A549 (cell line): ENCODE measurements around the gene TUBA1C. TPM values are rescaled to one million over a fixed set of nuclear protein-coding genes. Genes with fewer than 3 reads are reported as not detected.
A peak's percentile ranks its signal among the peaks of the same experiment; 100 is the strongest.

ENCODE experiments used
- ATAC-seq, 2 experiments: fragments of 200-7000 bp in 1 of 2; fragments of >200 bp in 1 of 2; cut with Nextera tagmentation in 1 of 2; cut with Tn5 transposase in 1 of 2; 3 replicates each; pipeline versions ENCODE4 v1.8.0 to v1.9.1; 2018 to 2020; ENCODE audit warnings: mild to moderate bottlenecking in 1 of 2, moderate library complexity in 1 of 2
- CTCF ChIA-PET: fragments of 300-600 bp; sonication (Branson Sonifier 250); formaldehyde crosslinking; extraction: SDS; loops from one replicate; lab custom pipeline; 2021; ENCODE audit warnings: antibody characterized with exemption, inconsistent platforms; lab: Yijun Ruan, JAX
- POLR2A ChIA-PET: fragments of 350-600 bp; formaldehyde crosslinking; extraction: SDS; loops from one replicate; lab custom pipeline; 2021; ENCODE audit warnings: antibody characterized with exemption, inconsistent platforms; lab: Yijun Ruan, JAX
- DNase-seq, 2 experiments: peaks; one replicate each; pipeline versions ENCODE4 v3.0.0 to v3.0.0-alpha.2; 2011 to 2016; ENCODE audit warnings: low read depth in 1 of 2, low spot score in 1 of 2
- FAIRE-seq: peaks from 2 replicates; lab custom pipeline; 2011; peaks lifted over from hg19 to GRCh38; lab: Jason Lieb, UNC
- H3K27ac ChIP-seq, 2 experiments: fragments of >200 bp; sonication (Bioruptor Twin); formaldehyde crosslinking; 3 replicates each; pipeline ENCODE4 v1.5.1; 2016 to 2017
- H3K4me1 ChIP-seq: fragments of >200 bp; sonication (Bioruptor Twin); formaldehyde crosslinking; 3 replicates; pipeline ENCODE4 v1.6.1; 2016
- H3K4me2 ChIP-seq: fragments of >200 bp; sonication (Bioruptor Twin); formaldehyde crosslinking; 3 replicates; pipeline ENCODE4 v1.6.1; 2016
- H3K4me3 ChIP-seq: fragments of >200 bp; sonication (Bioruptor Twin); formaldehyde crosslinking; 3 replicates; pipeline ENCODE4 v1.5.1; 2016
- H3K9me3 ChIP-seq: fragments of >200 bp; sonication (Bioruptor Twin); formaldehyde crosslinking; 3 replicates; pipeline ENCODE4 v1.6.1; 2016
- BHLHE40 ChIP-seq: IDR thresholded peaks from 2 replicates; pipeline ENCODE4 v1.6.1; 2012; ENCODE audit warnings: low read depth, low read length, inconsistent platforms
- CBX2 ChIP-seq: fragments of 200-600 bp; sonication (generic); IDR thresholded peaks from 2 replicates; pipeline ENCODE4 v1.6.1; 2016; ENCODE audit warnings: low read depth, mild to moderate bottlenecking, borderline replicate concordance
- CBX8 ChIP-seq: fragments of 200-600 bp; sonication (generic); IDR thresholded peaks from 2 replicates; pipeline ENCODE4 v1.6.1; 2016
- CHD2 ChIP-seq: fragments of 150-350 bp; IDR thresholded peaks from 2 replicates; pipeline ENCODE4 v1.6.1; 2014; ENCODE audit warnings: low read length; ENCODE audit not compliant: partially characterized antibody
- CHD4 ChIP-seq: fragments of 200-600 bp; sonication (generic); IDR thresholded peaks from 2 replicates; pipeline ENCODE4 v1.6.1; 2016; ENCODE audit warnings: antibody characterized with exemption, mild to moderate bottlenecking, borderline replicate concordance
- EHF ChIP-seq: fragments of 250-450 bp; sonication (Bioruptor Pico); IDR thresholded peaks from 2 replicates; pipeline ENCODE4 v1.5.0; 2020; ENCODE audit warnings: mild to moderate bottlenecking
- FOSB ChIP-seq: fragments of 250-450 bp; sonication (Bioruptor Pico); IDR thresholded peaks from 2 replicates; pipeline ENCODE4 v1.5.0; 2020; ENCODE audit warnings: mild to moderate bottlenecking, moderate library complexity
- HEYL ChIP-seq: fragments of 250-450 bp; sonication (Bioruptor Pico); IDR thresholded peaks from 2 replicates; pipeline ENCODE4 v1.8.0; 2021; ENCODE audit warnings: mild to moderate bottlenecking, moderate library complexity
- HOXA7 ChIP-seq: fragments of 250-450 bp; sonication (Bioruptor Pico); IDR thresholded peaks from 2 replicates; pipeline ENCODE4 v1.5.0; 2020; ENCODE audit warnings: mild to moderate bottlenecking, moderate library complexity
- MYC ChIP-seq: IDR thresholded peaks from 2 replicates; pipeline ENCODE4 v1.6.1; 2012; ENCODE audit warnings: mild to moderate bottlenecking, inconsistent platforms, low read length, improper control_type of control experiment, borderline replicate concordance
- PHF8 ChIP-seq: fragments of 200-600 bp; sonication (generic); IDR thresholded peaks from 2 replicates; pipeline ENCODE4 v1.6.1; 2016; ENCODE audit warnings: low read depth, mild to moderate bottlenecking, antibody characterized with exemption, moderate library complexity, borderline replicate concordance
- POLR2AphosphoS2 ChIP-seq: conservative IDR thresholded peaks from 2 replicates; pipeline ENCODE4 v1.6.1; 2012; ENCODE audit warnings: low read length, improper control_type of control experiment, inconsistent platforms
- RAD21 ChIP-seq, 2 experiments: fragments of >200 bp in 1 of 2; sonication (Bioruptor Twin) in 1 of 2; formaldehyde crosslinking in 1 of 2; IDR thresholded peaks in 1 of 2; conservative IDR thresholded peaks in 1 of 2; 2 replicates in 1 of 2; 3 replicates in 1 of 2; pipeline ENCODE4 v1.6.1; 2012 to 2018; ENCODE audit warnings: inconsistent platforms in 1 of 2
- RARB ChIP-seq: fragments of 250-450 bp; sonication (Bioruptor Pico); IDR thresholded peaks from 2 replicates; pipeline ENCODE4 v1.8.0; 2021; ENCODE audit warnings: mild to moderate bottlenecking, moderate library complexity
- RNF2 ChIP-seq: fragments of 200-600 bp; sonication (generic); IDR thresholded peaks from 2 replicates; pipeline ENCODE4 v1.6.1; 2016; ENCODE audit warnings: low read depth, mild to moderate bottlenecking, antibody characterized with exemption, moderate library complexity, borderline replicate concordance
- SMC3 ChIP-seq: fragments of >200 bp; sonication (Bioruptor Twin); formaldehyde crosslinking; IDR thresholded peaks from 3 replicates; pipeline ENCODE4 v1.6.1; 2018; ENCODE audit warnings: inconsistent platforms
- ZNF302 ChIP-seq: fragments of 250-450 bp; sonication (Bioruptor Pico); IDR thresholded peaks from 2 replicates; pipeline ENCODE4 v1.9.0; 2021; ENCODE audit warnings: inconsistent platforms, mild to moderate bottlenecking, moderate library complexity
- ZSCAN20 ChIP-seq: fragments of 250-450 bp; sonication (Bioruptor Pico); IDR thresholded peaks from 2 replicates; pipeline ENCODE4 v1.8.0; 2022; ENCODE audit warnings: mild to moderate bottlenecking, moderate library complexity
- WGBS: methylation state at CpG from one replicate; pipeline ENCODE4 v1.1.6; 2017; ENCODE audit errors: missing lambda C conversion rate; 5-methylcytosine and 5-hydroxymethylcytosine counted together
- polyA plus RNA-seq, 4 experiments: library from polyadenylated mRNA; depleted of rRNA in 3 of 4; stranded (reverse); fragments of >200 nt; fragmentation: RNase III in 1 of 4; extraction: RNeasy Plus Mini Kit Qiagen cat#74134 plus additional on column Dnase treatment in 1 of 4; gene quantifications; 2 replicates in 3 of 4; 3 replicates in 1 of 4; pipeline ENCODE4 v1.2.3, GENCODE V29; 2011 to 2017
- TF ChIP-seq, protein P1 (sequence below): IDR thresholded peaks from 2 replicates; pipeline ENCODE4 v1.6.1; 2012
- TF ChIP-seq, protein P2 (sequence below): fragments of >200 bp; sonication (Bioruptor Twin); formaldehyde crosslinking; IDR thresholded peaks from 2 replicates; pipeline ENCODE4 v1.6.1; 2016
- TF ChIP-seq, protein P3 (sequence below): IDR thresholded peaks from 2 replicates; pipeline ENCODE4 v1.6.1; 2012
- TF ChIP-seq, protein P4 (sequence below): fragments of 250-450 bp; sonication (Bioruptor Pico); IDR thresholded peaks from 2 replicates; pipeline ENCODE4 v1.5.0; 2021; ENCODE audit warnings: mild to moderate bottlenecking, moderate library complexity, borderline replicate concordance
- TF ChIP-seq, protein P5 (sequence below): fragments of >200 bp; sonication (Bioruptor Twin); formaldehyde crosslinking; IDR thresholded peaks from 3 replicates; pipeline ENCODE4 v1.6.1; 2016
- TF ChIP-seq, protein P6 (sequence below): fragments of 250-450 bp; sonication (Bioruptor Pico); IDR thresholded peaks from 2 replicates; pipeline ENCODE4 v1.5.0; 2020; ENCODE audit warnings: low read depth, mild to moderate bottlenecking, moderate library complexity

TUBA1C gene
- polyA plus RNA-seq, 2 of the 4 experiments (the other 2 are of a cell fraction): 1,183 to 1,656 TPM

DNA sequence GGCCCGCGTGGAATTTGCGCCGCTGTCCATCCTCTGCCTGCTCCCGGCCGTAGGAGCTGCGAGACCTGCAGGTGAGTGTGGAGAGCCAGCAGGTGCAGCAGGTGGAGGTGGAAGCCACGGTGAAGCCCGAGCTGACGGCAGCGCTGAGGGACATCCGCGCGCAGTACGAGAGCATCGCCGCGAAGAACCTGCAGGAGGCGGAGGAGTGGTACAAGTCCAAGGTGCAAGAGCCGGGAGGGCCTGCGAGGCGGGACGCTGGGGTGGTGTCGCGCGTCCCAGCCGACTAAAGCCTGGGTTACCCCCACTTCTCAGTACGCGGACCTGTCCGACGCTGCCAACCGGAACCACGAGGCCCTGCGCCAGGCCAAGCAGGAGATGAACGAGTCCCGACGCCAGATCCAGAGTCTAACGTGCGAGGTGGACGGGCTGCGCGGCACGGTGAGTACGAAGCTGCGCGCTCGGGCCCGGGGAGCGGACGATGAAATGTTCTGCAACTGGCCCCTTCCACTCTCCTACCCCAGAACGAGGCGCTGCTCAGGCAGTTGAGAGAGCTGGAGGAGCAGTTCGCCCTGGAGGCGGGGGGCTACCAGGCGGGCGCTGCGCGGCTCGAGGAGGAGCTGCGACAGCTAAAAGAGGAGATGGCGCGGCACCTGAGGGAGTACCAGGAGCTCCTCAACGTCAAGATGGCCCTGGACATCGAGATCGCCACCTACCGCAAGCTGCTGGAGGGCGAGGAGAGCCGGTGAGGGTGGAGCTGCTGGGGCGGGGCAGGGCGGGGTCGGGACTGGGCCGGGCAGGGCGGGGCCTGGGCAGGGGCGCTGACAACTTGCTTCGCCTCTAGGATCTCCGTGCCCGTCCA, 32.2 kb downstream of the TUBA1C start:
- CTCF ChIA-PET: interaction anchor here (0.7 to 15.8 kb wide), 34 partner anchors 7 to 376 kb away, joined by 3 to 164 read pairs (median 6); partner anchors contain the start of genes C1QL4, DNAJC22, TROAP and TUBA1C
- H3K4me1 ChIP-seq: peaks cover 18% of the 10 kb centered on the region; the same call in 2 of the 3 replicates
- 1% methylated on average over 59 of the region's 77 CpGs for WGBS

DNA sequence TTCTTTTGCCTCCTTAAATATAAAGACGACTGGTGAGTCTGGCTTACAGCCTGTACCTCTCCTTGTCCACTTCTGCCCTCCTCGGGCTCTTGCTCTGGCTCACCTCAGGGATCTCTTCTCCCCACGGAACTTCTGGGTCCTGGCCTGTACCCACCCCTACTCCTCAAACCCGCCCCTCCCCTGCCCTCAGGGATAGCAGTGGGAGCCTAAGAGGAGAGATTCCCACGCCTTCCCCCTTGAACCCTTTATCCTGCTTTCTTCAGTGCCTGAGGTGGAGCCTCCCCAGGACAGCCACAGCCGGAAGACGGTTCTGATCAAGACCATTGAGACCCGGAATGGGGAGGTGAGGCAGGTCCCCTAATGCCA, 32.8 kb downstream of the TUBA1C start:
- ChIA-PET POLR2A (interaction anchor here (0.6 to 1.6 kb wide), 5 partner anchors 9 to 545 kb away, joined by 3 to 30 read pairs (median 4); partner anchors contain the start of genes BCDIN3D and TROAP), CTCF (interaction anchor here (1.0 to 15.8 kb wide), 24 partner anchors 11 to 376 kb away, joined by 3 to 164 read pairs (median 9); partner anchors contain the start of genes C1QL4, DNAJC22, TROAP and TUBA1C)
- FAIRE-seq: no peak
- 30% methylated on average over 7 of the region's 8 CpGs for WGBS
- H3K4me1 ChIP-seq: peaks cover 17% of the 10 kb centered on the region; the same call in 2 of the 3 replicates
- peak overlapping the region in 1 of 2 experiments; percentile 61; a peak in 3 of 6 replicates for H3K27ac ChIP-seq
- H3K4me2 ChIP-seq: peak overlapping the region; percentile 99
- no peaks in the 10 kb centered on the region for H3K9me3 ChIP-seq
- no peak for TF ChIP-seq FOSB
- no peak for TF ChIP-seq MYC
- no peak for TF ChIP-seq RARB
- TF ChIP-seq BHLHE40: no peak
- no peak for TF ChIP-seq CBX8
- TF ChIP-seq, protein P1, sequence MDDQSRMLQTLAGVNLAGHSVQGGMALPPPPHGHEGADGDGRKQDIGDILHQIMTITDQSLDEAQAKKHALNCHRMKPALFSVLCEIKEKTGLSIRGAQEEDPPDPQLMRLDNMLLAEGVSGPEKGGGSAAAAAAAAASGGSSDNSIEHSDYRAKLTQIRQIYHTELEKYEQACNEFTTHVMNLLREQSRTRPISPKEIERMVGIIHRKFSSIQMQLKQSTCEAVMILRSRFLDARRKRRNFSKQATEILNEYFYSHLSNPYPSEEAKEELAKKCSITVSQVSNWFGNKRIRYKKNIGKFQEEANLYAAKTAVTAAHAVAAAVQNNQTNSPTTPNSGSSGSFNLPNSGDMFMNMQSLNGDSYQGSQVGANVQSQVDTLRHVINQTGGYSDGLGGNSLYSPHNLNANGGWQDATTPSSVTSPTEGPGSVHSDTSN: no peak
- no peak for TF ChIP-seq SMC3
- TF ChIP-seq HEYL (CRISPR knock-in tag): no peak
- TF ChIP-seq CBX2: no peak
- no peak for TF ChIP-seq CHD2
- TF ChIP-seq, protein P2, sequence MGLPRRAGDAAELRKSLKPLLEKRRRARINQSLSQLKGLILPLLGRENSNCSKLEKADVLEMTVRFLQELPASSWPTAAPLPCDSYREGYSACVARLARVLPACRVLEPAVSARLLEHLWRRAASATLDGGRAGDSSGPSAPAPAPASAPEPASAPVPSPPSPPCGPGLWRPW: no peak
- no peak for TF ChIP-seq HOXA7 (CRISPR knock-in tag)
- peak overlapping the region; percentile 52 for H3K4me3 ChIP-seq
- DNase-seq: no peak
- ATAC-seq: peak; percentile 37 to 53; a peak in 5 of 6 replicates

More for the DNA sequence above, 32.2 kb downstream of the TUBA1C start:
- H3K9me3 ChIP-seq: no peaks in the 10 kb centered on the region
- peak; percentile 74 to 91 for ATAC-seq
- H3K4me2 ChIP-seq: peak overlapping the region; percentile 99
- FAIRE-seq: no peak
- DNase-seq: peak; percentile 86 to 90
- POLR2A ChIA-PET: interaction anchor here (0.6 to 1.6 kb wide), 5 partner anchors 9 to 546 kb away, joined by 3 to 30 read pairs (median 4); partner anchors contain the start of genes BCDIN3D and TROAP
- H3K4me3 ChIP-seq: peak overlapping the region; percentile 52
- TF ChIP-seq EHF (CRISPR knock-in tag) (no peak), CBX8 (no peak), ZSCAN20 (CRISPR knock-in tag) (no peak), PHF8 (0 out of 2 replicates have a peak, but pooled peaks have one; percentile 27), CHD4 (0 out of 2 replicates have a peak, but pooled peaks have one; percentile 60), RNF2 (peak; percentile 18; the same call in 1 of the 2 replicates)
- TF ChIP-seq, protein P3, sequence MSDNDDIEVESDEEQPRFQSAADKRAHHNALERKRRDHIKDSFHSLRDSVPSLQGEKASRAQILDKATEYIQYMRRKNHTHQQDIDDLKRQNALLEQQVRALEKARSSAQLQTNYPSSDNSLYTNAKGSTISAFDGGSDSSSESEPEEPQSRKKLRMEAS: peak; percentile 59; the same call in 1 of the 2 replicates
- peak overlapping the region; percentile 50 to 80; a peak in 5 of 6 replicates for H3K27ac ChIP-seq

DNA sequence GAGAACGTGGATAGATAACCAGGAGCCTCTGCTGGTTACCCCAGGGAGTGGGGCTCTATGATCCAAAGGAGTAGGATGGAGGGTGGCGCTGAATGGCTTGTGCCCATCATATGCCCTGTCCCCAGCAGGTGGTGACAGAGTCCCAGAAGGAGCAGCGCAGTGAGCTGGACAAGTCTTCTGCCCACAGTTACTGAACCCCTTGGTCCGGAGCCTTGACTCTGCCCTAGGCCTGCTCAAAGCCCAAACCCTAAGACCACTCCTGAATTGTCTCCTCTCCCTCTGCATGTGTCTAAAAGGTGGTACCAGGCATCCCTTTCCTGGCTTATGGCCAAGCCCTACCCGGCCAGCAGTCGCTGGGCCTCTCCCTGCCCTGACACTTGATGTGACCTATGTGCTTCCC, 33.3 kb downstream of the TUBA1C start:
- ATAC-seq: peak; percentile 65 to 69
- Histone ChIP-seq H3K4me3 (peak overlapping the region; percentile 52; the same call in 1 of the 3 replicates), H3K27ac (no peak overlapping the region), H3K4me2 (peak overlapping the region; percentile 99), H3K4me1 (peaks cover 12% of the 10 kb centered on the region; the same call in 2 of the 3 replicates), H3K9me3 (no peaks in the 10 kb centered on the region)
- FAIRE-seq: no peak
- peak in 1 of 2 experiments; percentile 64 for DNase-seq
- ChIA-PET CTCF (interaction anchor here (0.9 to 15.8 kb wide), 9 partner anchors 11 to 282 kb away, joined by 3 to 164 read pairs (median 9); partner anchors contain the start of gene TUBA1C), POLR2A (interaction anchor here (1.1 to 1.6 kb wide), 2 partner anchors 24 to 33 kb away, joined by 3 to 30 read pairs; partner anchors contain the start of gene TROAP)
- WGBS: 77% methylated on average over 6 of the region's 6 CpGs
- TF ChIP-seq, protein P4, sequence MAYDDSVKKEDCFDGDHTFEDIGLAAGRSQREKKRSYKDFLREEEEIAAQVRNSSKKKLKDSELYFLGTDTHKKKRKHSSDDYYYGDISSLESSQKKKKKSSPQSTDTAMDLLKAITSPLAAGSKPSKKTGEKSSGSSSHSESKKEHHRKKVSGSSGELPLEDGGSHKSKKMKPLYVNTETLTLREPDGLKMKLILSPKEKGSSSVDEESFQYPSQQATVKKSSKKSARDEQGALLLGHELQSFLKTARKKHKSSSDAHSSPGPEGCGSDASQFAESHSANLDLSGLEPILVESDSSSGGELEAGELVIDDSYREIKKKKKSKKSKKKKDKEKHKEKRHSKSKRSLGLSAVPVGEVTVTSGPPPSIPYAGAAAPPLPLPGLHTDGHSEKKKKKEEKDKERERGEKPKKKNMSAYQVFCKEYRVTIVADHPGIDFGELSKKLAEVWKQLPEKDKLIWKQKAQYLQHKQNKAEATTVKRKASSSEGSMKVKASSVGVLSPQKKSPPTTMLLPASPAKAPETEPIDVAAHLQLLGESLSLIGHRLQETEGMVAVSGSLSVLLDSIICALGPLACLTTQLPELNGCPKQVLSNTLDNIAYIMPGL (CRISPR knock-in tag): no peak
- no peak for TF ChIP-seq ZNF302 (CRISPR knock-in tag)
- TF ChIP-seq, protein P5, sequence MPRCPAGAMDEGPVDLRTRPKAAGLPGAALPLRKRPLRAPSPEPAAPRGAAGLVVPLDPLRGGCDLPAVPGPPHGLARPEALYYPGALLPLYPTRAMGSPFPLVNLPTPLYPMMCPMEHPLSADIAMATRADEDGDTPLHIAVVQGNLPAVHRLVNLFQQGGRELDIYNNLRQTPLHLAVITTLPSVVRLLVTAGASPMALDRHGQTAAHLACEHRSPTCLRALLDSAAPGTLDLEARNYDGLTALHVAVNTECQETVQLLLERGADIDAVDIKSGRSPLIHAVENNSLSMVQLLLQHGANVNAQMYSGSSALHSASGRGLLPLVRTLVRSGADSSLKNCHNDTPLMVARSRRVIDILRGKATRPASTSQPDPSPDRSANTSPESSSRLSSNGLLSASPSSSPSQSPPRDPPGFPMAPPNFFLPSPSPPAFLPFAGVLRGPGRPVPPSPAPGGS: no peak
- TF ChIP-seq POLR2AphosphoS2: no peak
- TF ChIP-seq, protein P6, sequence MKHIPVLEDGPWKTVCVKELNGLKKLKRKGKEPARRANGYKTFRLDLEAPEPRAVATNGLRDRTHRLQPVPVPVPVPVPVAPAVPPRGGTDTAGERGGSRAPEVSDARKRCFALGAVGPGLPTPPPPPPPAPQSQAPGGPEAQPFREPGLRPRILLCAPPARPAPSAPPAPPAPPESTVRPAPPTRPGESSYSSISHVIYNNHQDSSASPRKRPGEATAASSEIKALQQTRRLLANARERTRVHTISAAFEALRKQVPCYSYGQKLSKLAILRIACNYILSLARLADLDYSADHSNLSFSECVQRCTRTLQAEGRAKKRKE (CRISPR knock-in tag): no peak
- TF ChIP-seq, protein P3: no peak
- no peak for TF ChIP-seq PHF8
- TF ChIP-seq RAD21 (conservative IDR thresholded peaks at IDR 0.05 in 1 of 2, IDR thresholded peaks at IDR 0.05 in 1 of 2): peak in 1 of 2 experiments; percentile 48; a peak in 2 of 5 replicates
